ENCODE data around the gene STX1A. TPM values are rescaled to one million over a fixed set of nuclear protein-coding genes. Genes with fewer than 3 reads are reported as not detected.

The STX1A gene
- total RNA-seq, 1 donor from 2014 or later: 27.3 TPM

DNA sequence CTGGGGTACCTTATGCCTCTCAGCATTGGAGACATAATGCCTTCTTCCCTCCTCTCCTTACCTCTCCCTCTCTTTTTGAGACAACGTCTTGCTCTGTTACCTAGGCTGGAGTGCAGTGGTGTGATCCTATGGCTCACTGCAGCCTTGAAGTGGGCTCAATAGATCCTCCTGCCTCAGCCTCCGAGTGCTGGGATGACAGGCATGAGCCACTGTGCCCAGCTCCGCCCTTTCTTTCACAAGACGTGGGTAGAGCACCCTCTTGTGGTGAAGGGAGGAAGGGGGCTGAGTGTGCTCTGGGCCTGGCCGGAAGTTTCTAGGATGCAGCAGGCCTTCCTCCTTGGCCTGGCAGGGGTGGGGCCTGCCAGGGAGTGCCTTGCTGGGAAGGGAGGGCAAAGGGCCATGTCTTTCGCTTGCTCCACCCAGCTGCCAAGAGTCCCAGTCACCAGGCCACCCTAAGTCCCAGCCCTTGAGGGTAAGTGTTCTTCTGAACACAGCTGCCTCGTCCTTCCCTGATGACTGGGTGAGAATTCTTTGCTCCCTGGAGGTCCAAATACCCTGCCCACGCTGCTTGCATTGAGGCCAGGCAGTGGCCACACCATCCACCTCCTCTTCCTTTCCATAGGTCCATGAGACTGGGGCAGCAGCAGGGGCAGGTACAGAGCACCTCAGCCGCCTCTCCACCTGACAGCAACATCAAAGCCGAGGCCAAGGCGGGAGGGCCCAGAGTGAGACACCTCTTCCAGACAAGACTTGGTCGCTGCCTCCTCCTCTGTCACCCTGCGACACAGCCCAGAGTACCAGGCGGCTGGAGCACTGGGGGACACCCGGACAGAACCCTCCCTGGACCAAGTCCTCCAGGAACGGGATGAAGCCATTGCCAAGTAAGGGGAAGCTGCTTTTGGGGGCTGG is 15.4 kb upstream of the STX1A start:
- DNase-seq (ENCODE audit: extremely low spot score, unreplicated experiment): peak; percentile 79
- Mint-ChIP-seq H3K36me3 (no peaks in the 10 kb centered on the region), H3K9me3 (peaks cover 3% of the 10 kb centered on the region), H3K27me3 (no peaks in the 10 kb centered on the region), H3K4me1 (ENCODE audit: unreplicated experiment) (peaks cover 12% of the 10 kb centered on the region), H3K4me3 (peak overlapping the region; percentile 44), H3K27ac (peak overlapping the region; percentile 85)
- TF ChIP-seq, protein P1, sequence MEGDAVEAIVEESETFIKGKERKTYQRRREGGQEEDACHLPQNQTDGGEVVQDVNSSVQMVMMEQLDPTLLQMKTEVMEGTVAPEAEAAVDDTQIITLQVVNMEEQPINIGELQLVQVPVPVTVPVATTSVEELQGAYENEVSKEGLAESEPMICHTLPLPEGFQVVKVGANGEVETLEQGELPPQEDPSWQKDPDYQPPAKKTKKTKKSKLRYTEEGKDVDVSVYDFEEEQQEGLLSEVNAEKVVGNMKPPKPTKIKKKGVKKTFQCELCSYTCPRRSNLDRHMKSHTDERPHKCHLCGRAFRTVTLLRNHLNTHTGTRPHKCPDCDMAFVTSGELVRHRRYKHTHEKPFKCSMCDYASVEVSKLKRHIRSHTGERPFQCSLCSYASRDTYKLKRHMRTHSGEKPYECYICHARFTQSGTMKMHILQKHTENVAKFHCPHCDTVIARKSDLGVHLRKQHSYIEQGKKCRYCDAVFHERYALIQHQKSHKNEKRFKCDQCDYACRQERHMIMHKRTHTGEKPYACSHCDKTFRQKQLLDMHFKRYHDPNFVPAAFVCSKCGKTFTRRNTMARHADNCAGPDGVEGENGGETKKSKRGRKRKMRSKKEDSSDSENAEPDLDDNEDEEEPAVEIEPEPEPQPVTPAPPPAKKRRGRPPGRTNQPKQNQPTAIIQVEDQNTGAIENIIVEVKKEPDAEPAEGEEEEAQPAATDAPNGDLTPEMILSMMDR (conservative IDR thresholded peaks at IDR 0.05): peak; percentile 85

DNA sequence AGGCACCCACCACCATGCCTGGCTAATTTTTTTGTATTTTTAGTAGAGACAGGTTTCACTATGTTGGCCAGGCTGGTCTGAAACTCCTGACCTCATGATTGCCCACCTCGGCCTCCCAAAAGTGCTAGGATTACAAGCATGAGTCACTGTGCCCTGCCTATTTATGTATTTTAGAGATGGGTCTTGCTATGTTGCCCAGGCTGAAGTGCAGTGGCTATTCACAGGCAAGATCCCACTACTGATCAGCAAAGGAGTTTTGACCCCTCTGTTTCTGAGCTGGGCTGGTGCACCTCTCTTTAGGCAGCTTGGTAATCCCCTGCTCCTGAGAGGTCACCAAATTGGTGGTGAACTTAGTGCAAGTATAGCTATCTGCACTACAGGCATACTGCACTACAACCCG is 12.9 kb upstream of the STX1A start:
- Mint-ChIP-seq H3K9me3 (peaks cover 3% of the 10 kb centered on the region), H3K36me3 (no peaks in the 10 kb centered on the region), H3K4me1 (ENCODE audit: unreplicated experiment) (peaks cover 12% of the 10 kb centered on the region), H3K27ac (no peak overlapping the region), H3K4me3 (no peak overlapping the region), H3K27me3 (peaks cover 3% of the 10 kb centered on the region)
- TF ChIP-seq, protein P1 (conservative IDR thresholded peaks at IDR 0.05): no peak
- no peak for DNase-seq (ENCODE audit: extremely low spot score, unreplicated experiment)

DNA sequence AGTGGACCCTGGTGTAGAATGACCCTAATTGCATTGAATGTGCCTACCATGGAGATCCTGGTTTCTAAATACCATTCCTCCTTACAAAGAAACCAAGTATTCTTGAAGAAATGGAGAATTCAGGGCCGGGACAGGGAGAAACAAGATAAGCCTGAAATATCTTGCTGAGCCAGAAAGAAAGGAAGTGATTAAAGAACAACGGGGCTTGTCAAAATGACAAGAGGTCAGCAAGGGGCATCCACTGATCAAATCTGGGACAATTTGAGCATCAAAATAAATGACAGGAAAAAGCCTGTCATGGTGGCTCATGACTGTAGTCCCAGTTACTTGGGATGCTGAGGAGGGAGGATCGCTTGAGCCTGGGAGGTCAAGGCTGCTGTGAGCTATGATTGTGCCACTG is 11.0 kb upstream of the STX1A start:
- H3K27me3 Mint-ChIP-seq: peaks cover 3% of the 10 kb centered on the region
- TF ChIP-seq, protein P1 (conservative IDR thresholded peaks at IDR 0.05): no peak
- DNase-seq (ENCODE audit: extremely low spot score, unreplicated experiment): no peak
- peaks cover 12% of the 10 kb centered on the region for H3K4me1 Mint-ChIP-seq (ENCODE audit: unreplicated experiment)
- H3K36me3 Mint-ChIP-seq: no peaks in the 10 kb centered on the region
- H3K4me3 Mint-ChIP-seq: peak overlapping the region; percentile 5
- peaks cover 3% of the 10 kb centered on the region for H3K9me3 Mint-ChIP-seq
- H3K27ac Mint-ChIP-seq: peak overlapping the region; percentile 19

DNA sequence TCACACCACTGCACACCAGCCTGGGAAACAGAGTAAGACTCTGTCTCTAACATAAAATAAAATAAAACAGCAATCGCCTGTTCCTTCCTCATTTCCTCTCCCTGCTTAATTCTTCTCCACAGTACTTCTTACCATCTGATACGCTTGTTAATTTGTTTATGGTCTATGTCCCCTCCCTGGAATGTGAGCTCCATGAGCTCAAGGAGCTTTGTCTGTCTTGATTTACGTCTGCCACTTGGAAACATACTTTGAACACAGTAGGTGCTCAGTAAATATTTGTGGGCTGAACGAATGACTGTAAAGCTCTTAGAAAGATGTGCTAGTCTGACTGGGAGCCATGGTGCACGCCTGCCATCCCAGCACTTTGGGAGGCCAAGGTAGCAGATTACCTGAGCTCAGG is 9.1 kb upstream of the STX1A start:
- H3K27ac Mint-ChIP-seq: peak overlapping the region; percentile 13
- no peak overlapping the region for H3K4me3 Mint-ChIP-seq
- no peaks in the 10 kb centered on the region for H3K9me3 Mint-ChIP-seq
- peaks cover 3% of the 10 kb centered on the region for H3K27me3 Mint-ChIP-seq
- no peak for DNase-seq (ENCODE audit: extremely low spot score, unreplicated experiment)
- TF ChIP-seq, protein P1 (conservative IDR thresholded peaks at IDR 0.05): no peak
- no peaks in the 10 kb centered on the region for H3K36me3 Mint-ChIP-seq
- H3K4me1 Mint-ChIP-seq (ENCODE audit: unreplicated experiment): peaks cover 5% of the 10 kb centered on the region

DNA sequence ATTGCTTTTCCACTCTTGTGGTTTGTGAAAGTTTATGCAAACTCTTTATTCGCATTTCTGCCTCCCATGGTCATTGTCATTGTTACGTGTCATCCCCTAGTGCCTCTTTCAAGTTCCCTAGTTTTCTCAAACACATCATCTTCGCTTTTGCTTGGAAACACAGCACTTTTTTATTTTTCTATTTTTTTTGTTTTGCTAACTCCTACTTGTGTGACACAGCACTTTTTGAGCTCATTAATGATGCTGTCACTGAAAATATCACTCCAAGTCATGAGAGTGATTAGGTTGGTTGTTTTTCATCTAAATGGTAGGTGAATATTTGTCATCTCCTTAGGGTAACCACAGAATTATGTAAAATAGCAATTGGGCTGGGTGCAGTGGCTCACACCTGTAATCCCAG is 8.5 kb upstream of the STX1A start:
- TF ChIP-seq, protein P1 (conservative IDR thresholded peaks at IDR 0.05): no peak
- no peak overlapping the region for H3K4me3 Mint-ChIP-seq
- no peaks in the 10 kb centered on the region for H3K9me3 Mint-ChIP-seq
- H3K4me1 Mint-ChIP-seq (ENCODE audit: unreplicated experiment): peaks cover 5% of the 10 kb centered on the region
- H3K27me3 Mint-ChIP-seq: peaks cover 3% of the 10 kb centered on the region
- peak overlapping the region; percentile 30 for H3K27ac Mint-ChIP-seq
- H3K36me3 Mint-ChIP-seq: no peaks in the 10 kb centered on the region
- DNase-seq (ENCODE audit: extremely low spot score, unreplicated experiment): no peak
